ENCODE results near the gene MAN1C1.

DNA sequence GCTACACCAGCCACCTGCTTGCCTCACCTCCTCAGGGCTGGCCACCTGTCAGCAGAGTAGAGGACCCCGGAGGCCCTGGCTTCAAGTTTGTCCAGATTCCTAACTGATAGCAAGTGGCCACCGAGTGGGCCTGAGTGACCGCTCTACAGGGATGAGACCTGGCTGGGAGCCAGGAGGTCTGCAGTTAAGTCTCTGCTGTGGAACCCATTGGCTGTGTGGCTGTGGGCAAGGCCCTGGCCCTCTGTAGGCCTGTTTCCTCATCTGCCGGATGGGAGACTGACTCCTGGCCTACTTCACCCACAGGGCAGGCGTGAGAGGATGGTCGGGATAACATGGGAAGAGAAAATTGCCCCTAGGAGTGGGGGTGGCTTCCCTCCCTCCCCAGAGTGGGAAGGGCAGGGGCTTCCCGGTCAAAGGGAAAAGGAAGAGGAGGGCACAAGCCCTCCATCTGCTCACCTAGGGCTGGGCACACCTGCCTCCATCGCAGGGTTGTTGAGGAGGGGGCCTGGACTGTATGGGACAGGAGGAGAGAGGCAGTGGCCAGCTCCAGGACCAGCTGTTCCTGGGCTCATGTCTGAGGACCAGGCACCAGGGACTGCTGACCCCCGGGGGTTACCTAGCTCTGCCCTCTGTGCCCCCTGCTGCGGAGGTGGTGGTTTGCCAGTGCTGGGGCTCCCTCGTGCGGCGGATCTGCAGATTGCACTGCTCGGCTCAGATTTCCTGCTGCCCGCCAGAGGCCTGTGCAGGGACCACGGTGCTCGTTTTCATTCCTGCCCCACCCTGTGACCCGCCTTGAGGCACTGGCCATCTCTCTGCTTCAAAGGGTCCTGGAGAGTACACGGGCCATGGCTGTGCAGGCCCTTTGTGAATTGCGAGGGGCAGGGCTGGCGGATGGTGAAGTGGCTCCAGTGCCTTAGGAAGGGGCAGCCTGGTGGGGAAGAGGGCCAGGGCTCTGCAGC is 194.0 kb downstream of the MAN1C1 start:
- TF ChIP-seq, protein P1, sequence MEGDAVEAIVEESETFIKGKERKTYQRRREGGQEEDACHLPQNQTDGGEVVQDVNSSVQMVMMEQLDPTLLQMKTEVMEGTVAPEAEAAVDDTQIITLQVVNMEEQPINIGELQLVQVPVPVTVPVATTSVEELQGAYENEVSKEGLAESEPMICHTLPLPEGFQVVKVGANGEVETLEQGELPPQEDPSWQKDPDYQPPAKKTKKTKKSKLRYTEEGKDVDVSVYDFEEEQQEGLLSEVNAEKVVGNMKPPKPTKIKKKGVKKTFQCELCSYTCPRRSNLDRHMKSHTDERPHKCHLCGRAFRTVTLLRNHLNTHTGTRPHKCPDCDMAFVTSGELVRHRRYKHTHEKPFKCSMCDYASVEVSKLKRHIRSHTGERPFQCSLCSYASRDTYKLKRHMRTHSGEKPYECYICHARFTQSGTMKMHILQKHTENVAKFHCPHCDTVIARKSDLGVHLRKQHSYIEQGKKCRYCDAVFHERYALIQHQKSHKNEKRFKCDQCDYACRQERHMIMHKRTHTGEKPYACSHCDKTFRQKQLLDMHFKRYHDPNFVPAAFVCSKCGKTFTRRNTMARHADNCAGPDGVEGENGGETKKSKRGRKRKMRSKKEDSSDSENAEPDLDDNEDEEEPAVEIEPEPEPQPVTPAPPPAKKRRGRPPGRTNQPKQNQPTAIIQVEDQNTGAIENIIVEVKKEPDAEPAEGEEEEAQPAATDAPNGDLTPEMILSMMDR (IDR thresholded peaks at IDR 0.05; ENCODE audit: low read depth, low read length): peak; percentile 70
- TF ChIP-seq EZH2phosphoT487 (IDR thresholded peaks at IDR 0.05; ENCODE audit: low read depth): no peak

Measured in OCI-LY3 (cell line).